K562 (cell line): ENCODE measurements around the gene XPO6. TPM values are rescaled to one million over a fixed set of nuclear protein-coding genes. Genes with fewer than 3 reads are reported as not detected.
A peak's percentile ranks its signal among the peaks of the same experiment; 100 is the strongest.

Experiments used
- BCL6 ChIP-seq: fragments of 250-450 bp; sonication (Bioruptor Pico); IDR thresholded peaks from 2 replicates; pipeline ENCODE4 v1.4.0; 2020
- CBX2 ChIP-seq: fragments of 200-600 bp; sonication (generic); IDR thresholded peaks from one replicate; pipeline ENCODE4 v1.6.1; 2012; ENCODE audit warnings: mild to moderate bottlenecking, low read length, inconsistent platforms; ENCODE audit not compliant: insufficient read depth, poor library complexity, severe bottlenecking
- CHD2 ChIP-seq: IDR thresholded peaks from 2 replicates; pipeline ENCODE4 v1.6.1; 2011; ENCODE audit warnings: low read depth, low read length
- CTBP1 ChIP-seq: fragments of 450-650 bp; IDR thresholded peaks from 2 replicates; pipeline ENCODE4 v1.6.1; 2016; ENCODE audit warnings: borderline replicate concordance
- HES1 ChIP-seq: fragments of 450-650 bp; IDR thresholded peaks from 2 replicates; pipeline ENCODE4 v1.6.1; 2016; ENCODE audit warnings: low read depth, mild to moderate bottlenecking, moderate library complexity
- PHF21A ChIP-seq: fragments of 450-650 bp; IDR thresholded peaks from 2 replicates; pipeline ENCODE4 v1.6.1; 2017; ENCODE audit warnings: low read depth, borderline replicate concordance
- PHF8 ChIP-seq: fragments of 200-600 bp; sonication (generic); IDR thresholded peaks from 2 replicates; pipeline ENCODE4 v1.6.1; 2012; ENCODE audit warnings: mixed run types, mild to moderate bottlenecking, inconsistent platforms, low read length, moderate library complexity, borderline replicate concordance
- POLR2B ChIP-seq: fragments of 450-650 bp; IDR thresholded peaks from 2 replicates; pipeline ENCODE4 v1.6.1; 2018; ENCODE audit warnings: low read depth; ENCODE audit not compliant: partially characterized antibody
- PURB ChIP-seq: sonication (generic); formaldehyde crosslinking; IDR thresholded peaks from 2 replicates; pipeline ENCODE4 v1.9.0; 2021; ENCODE audit warnings: low read depth, mild to moderate bottlenecking, missing genetic modification reagents
- ZNF384 ChIP-seq: IDR thresholded peaks from 2 replicates; pipeline ENCODE4 v1.6.1; 2012; ENCODE audit warnings: low read depth, low read length, improper control_type of control experiment
- ZNF444 ChIP-seq: fragments of 250-450 bp; sonication (Bioruptor Pico); IDR thresholded peaks from 2 replicates; pipeline ENCODE4 v1.4.0; 2020; ENCODE audit warnings: mild to moderate bottlenecking, moderate library complexity
- ZNF586 ChIP-seq: fragments of 450-650 bp; formaldehyde crosslinking; conservative IDR thresholded peaks from 2 replicates; pipeline ENCODE4 v1.4.0; 2020; ENCODE audit warnings: mild to moderate bottlenecking, moderate library complexity
- ZNF609 ChIP-seq: sonication (generic); formaldehyde crosslinking; IDR thresholded peaks from 2 replicates; pipeline ENCODE4 v1.8.1; 2023; ENCODE audit warnings: missing genetic modification reagents, mild to moderate bottlenecking, borderline replicate concordance
- polyA plus RNA-seq, 8 experiments: library from polyadenylated mRNA; depleted of rRNA in 4 of 8; stranded (reverse) in 5 of 8; unstranded in 3 of 8; fragments of >200 nt; fragmentation: Nextera tagmentation in 2 of 8; fragmentation: Illumina TruSeq in 1 of 8; extraction: Ambion mirVana in 2 of 8; extraction: Trizol in 1 of 8; gene quantifications; 2 replicates each; pipeline versions ENCODE4 v1.2.1 to v1.2.3, GENCODE V29; 2011 to 2014; ENCODE audit warnings: inconsistent platforms in 1 of 8, missing spikeins in 1 of 8
- total RNA-seq, 7 experiments: library from RNA; depleted of rRNA in 6 of 7; stranded (reverse); fragments of >200 nt in 6 of 7; fragmentation: Illumina TruSeq in 2 of 7; extraction: Trizol in 2 of 7; gene quantifications; 2 replicates each; pipeline versions ENCODE4 v1.2.1 to v1.2.3, GENCODE V29; 2011 to 2021; ENCODE audit warnings: low replicate concordance in 1 of 7
- TF ChIP-seq, protein P1 (sequence below): fragments of 250-450 bp; sonication (Bioruptor Pico); IDR thresholded peaks from 2 replicates; pipeline ENCODE4 v1.5.0; 2022; ENCODE audit warnings: mild to moderate bottlenecking
- TF ChIP-seq, protein P2 (sequence below): fragments of 450-650 bp; IDR thresholded peaks from 2 replicates; pipeline ENCODE4 v1.6.1; 2017; ENCODE audit warnings: antibody characterized with exemption, mild to moderate bottlenecking

XPO6 gene
- total and polyA plus RNA-seq, 9 of the 15 experiments (the other 6 are each of a cell fraction or from before 2014, with no cell fraction given), result 11.2 to 196 (median 119) TPM

DNA sequence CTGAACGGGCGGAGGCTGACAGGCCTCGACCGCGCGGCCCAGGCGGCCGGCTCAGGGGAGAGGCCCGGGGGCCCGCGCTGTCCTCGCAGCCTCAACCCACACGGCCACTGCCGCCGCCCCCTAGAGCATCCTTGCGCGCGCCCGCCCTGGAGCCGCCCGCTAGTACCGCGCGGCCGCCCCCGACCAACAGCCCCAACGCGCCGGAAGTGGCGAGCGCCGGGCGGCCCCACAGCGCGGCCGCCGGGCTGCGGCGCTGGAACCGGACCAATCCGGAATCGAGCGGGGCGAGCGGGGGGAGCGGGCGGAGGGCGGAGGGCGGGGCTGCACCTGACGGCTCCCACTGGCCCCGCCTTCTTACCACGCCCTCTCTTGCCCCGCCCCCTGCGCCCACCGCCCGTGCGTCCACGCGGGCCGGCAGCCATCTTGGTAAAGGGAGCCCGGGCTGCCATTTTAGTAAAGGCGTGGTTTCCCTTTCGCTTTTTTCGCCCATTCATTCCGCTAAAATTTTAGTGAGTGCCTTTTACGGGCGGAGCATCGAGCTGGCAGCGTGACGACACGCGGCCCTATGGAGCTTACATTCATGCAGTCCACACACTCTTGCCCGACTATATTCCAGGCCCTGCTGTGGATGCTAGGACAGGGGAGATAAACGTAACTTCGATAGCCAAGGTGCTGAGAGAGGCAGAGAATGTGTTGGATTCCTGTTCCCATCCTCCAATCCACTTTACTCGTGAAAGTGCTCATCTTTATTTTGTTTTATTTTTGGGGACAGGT, at the start of gene XPO6 (continued):
- TF ChIP-seq ZNF609 (CRISPR knock-in tag) (0 out of 2 replicates have a peak, but pooled peaks have one; percentile 39), PHF21A (no peak), ZNF586 (CRISPR knock-in tag) (no peak), POLR2B (peak; percentile 24), CBX2 (no peak), CHD2 (no peak), PURB (no peak), ZNF384 (no peak), BCL6 (0 out of 2 replicates have a peak, but pooled peaks have one; percentile 42), ZNF444 (CRISPR knock-in tag) (0 out of 2 replicates have a peak, but pooled peaks have one; percentile 30), PHF8 (peak; percentile 73; the same call in 1 of the 2 replicates), HES1 (no peak), CTBP1 (peak; percentile 95)
- TF ChIP-seq, protein P1, sequence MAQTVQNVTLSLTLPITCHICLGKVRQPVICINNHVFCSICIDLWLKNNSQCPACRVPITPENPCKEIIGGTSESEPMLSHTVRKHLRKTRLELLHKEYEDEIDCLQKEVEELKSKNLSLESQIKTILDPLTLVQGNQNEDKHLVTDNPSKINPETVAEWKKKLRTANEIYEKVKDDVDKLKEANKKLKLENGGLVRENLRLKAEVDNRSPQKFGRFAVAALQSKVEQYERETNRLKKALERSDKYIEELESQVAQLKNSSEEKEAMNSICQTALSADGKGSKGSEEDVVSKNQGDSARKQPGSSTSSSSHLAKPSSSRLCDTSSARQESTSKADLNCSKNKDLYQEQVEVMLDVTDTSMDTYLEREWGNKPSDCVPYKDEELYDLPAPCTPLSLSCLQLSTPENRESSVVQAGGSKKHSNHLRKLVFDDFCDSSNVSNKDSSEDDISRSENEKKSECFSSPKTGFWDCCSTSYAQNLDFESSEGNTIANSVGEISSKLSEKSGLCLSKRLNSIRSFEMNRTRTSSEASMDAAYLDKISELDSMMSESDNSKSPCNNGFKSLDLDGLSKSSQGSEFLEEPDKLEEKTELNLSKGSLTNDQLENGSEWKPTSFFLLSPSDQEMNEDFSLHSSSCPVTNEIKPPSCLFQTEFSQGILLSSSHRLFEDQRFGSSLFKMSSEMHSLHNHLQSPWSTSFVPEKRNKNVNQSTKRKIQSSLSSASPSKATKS (CRISPR knock-in tag), result no peak
- TF ChIP-seq, protein P2, sequence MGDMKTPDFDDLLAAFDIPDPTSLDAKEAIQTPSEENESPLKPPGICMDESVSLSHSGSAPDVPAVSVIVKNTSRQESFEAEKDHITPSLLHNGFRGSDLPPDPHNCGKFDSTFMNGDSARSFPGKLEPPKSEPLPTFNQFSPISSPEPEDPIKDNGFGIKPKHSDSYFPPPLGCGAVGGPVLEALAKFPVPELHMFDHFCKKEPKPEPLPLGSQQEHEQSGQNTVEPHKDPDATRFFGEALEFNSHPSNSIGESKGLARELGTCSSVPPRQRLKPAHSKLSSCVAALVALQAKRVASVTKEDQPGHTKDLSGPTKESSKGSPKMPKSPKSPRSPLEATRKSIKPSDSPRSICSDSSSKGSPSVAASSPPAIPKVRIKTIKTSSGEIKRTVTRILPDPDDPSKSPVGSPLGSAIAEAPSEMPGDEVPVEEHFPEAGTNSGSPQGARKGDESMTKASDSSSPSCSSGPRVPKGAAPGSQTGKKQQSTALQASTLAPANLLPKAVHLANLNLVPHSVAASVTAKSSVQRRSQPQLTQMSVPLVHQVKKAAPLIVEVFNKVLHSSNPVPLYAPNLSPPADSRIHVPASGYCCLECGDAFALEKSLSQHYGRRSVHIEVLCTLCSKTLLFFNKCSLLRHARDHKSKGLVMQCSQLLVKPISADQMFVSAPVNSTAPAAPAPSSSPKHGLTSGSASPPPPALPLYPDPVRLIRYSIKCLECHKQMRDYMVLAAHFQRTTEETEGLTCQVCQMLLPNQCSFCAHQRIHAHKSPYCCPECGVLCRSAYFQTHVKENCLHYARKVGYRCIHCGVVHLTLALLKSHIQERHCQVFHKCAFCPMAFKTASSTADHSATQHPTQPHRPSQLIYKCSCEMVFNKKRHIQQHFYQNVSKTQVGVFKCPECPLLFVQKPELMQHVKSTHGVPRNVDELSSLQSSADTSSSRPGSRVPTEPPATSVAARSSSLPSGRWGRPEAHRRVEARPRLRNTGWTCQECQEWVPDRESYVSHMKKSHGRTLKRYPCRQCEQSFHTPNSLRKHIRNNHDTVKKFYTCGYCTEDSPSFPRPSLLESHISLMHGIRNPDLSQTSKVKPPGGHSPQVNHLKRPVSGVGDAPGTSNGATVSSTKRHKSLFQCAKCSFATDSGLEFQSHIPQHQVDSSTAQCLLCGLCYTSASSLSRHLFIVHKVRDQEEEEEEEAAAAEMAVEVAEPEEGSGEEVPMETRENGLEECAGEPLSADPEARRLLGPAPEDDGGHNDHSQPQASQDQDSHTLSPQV, result peak; percentile 27
